ENCODE measurements around the gene PPARD. TPM values are rescaled to one million over a fixed set of nuclear protein-coding genes. Genes with fewer than 3 reads are reported as not detected.

The PPARD gene
- total and polyA plus RNA-seq, 2 of the 13 experiments (the other 11 are each of a cell fraction or from before 2014, with no cell fraction given): 6.1 to 13.3 TPM

GRCh38 chr6:35428421-35429149, 86.2 kb downstream of the PPARD start (continued):
- TF ChIP-seq ZNF598 (CRISPR knock-in tag; IDR thresholded peaks at IDR 0.05; ENCODE audit: borderline replicate concordance): no peak
- TF ChIP-seq ZNF660 (CRISPR knock-in tag; IDR thresholded peaks at IDR 0.05; ENCODE audit: borderline replicate concordance, low read depth): no peak
- peak; percentile 52; the same call in 1 of the 2 replicates for TF ChIP-seq RFX1 (IDR thresholded peaks at IDR 0.05)
- no peak for TF ChIP-seq REPIN1 (CRISPR knock-in tag; IDR thresholded peaks at IDR 0.05; ENCODE audit: borderline replicate concordance, low read depth)
- no peak for TF ChIP-seq HCFC1 (IDR thresholded peaks at IDR 0.05; ENCODE audit: low read depth, low read length)
- TF ChIP-seq ZNF7 (CRISPR knock-in tag; IDR thresholded peaks at IDR 0.05): no peak
- no peak for TF ChIP-seq ZBTB2 (CRISPR knock-in tag; IDR thresholded peaks at IDR 0.05; ENCODE audit: low read depth)
- 0 out of 2 replicates have a peak, but pooled peaks have one; percentile 19 for TF ChIP-seq ZNF121 (CRISPR knock-in tag; IDR thresholded peaks at IDR 0.05)
- TF ChIP-seq ZNF501 (CRISPR knock-in tag; IDR thresholded peaks at IDR 0.05): peak; percentile 45; the same call in 1 of the 2 replicates
- TF ChIP-seq ZHX2 (IDR thresholded peaks at IDR 0.05; ENCODE audit: low read depth): 0 out of 2 replicates have a peak, but pooled peaks have one; percentile 36
- TF ChIP-seq ZHX2 (CRISPR knock-in tag; IDR thresholded peaks at IDR 0.05; ENCODE audit: borderline replicate concordance): no peak
- TF ChIP-seq SP140L (CRISPR knock-in tag; IDR thresholded peaks at IDR 0.05; ENCODE audit: borderline replicate concordance): no peak
- 0 out of 2 replicates have a peak, but pooled peaks have one; percentile 33 for TF ChIP-seq SNAPC4 (CRISPR knock-in tag; IDR thresholded peaks at IDR 0.05)
- TF ChIP-seq TFE3 (CRISPR knock-in tag; IDR thresholded peaks at IDR 0.05): no peak
- peak; percentile 66; the same call in 1 of the 2 replicates for TF ChIP-seq ZNF331 (CRISPR knock-in tag; IDR thresholded peaks at IDR 0.05)

Data from HepG2 (cell line).